ENCODE data around the gene ZNF169.
"Not testable (repeated sequence)": the region's sequence is repeated elsewhere in the genome, so short reads cannot be mapped to it uniquely, and the experiment has no call there.

Gene ZNF169

GRCh38 chr9:94280409-94280989, 21.4 kb downstream of the ZNF169 start:
- in situ Hi-C loops (cut with HindIII; ENCODE audit: low pct_ligation_motif_present, low pct_unique_long_range_greater_than_20kb, low sequenced_read_pairs), result no loop called here
- no peak for DNase-seq

- DNase-seq, result no peak
- in situ Hi-C loops (cut with HindIII; ENCODE audit: low pct_ligation_motif_present, low pct_unique_long_range_greater_than_20kb, low sequenced_read_pairs), result no loop called here
Measured at GRCh38 chr9:94281101-94281500, 22.0 kb downstream of the ZNF169 start.

GRCh38 chr9:94286116-94286515, 27.0 kb downstream of the ZNF169 start:
- in situ Hi-C loops (cut with HindIII; ENCODE audit: low pct_ligation_motif_present, low pct_unique_long_range_greater_than_20kb, low sequenced_read_pairs), result no loop called here
- no peak for DNase-seq

GRCh38 chr9:94287877-94288513, 28.9 kb downstream of the ZNF169 start:
- no peak for DNase-seq
- in situ Hi-C loops (cut with HindIII; ENCODE audit: low pct_ligation_motif_present, low pct_unique_long_range_greater_than_20kb, low sequenced_read_pairs), result no loop called here

- in situ Hi-C loops (cut with HindIII; ENCODE audit: low pct_ligation_motif_present, low pct_unique_long_range_greater_than_20kb, low sequenced_read_pairs), result no loop called here
- no peak for DNase-seq
Measured at GRCh38 chr9:94289691-94290090, 30.6 kb downstream of the ZNF169 start.

- no peak for DNase-seq
- in situ Hi-C loops (cut with HindIII; ENCODE audit: low pct_ligation_motif_present, low pct_unique_long_range_greater_than_20kb, low sequenced_read_pairs), result no loop called here
Measured at GRCh38 chr9:94298949-94299599, 40.0 kb downstream of the ZNF169 start.

GRCh38 chr9:94300470-94301301, 41.6 kb downstream of the ZNF169 start:
- no peak for DNase-seq
- in situ Hi-C loops (cut with HindIII; ENCODE audit: low pct_ligation_motif_present, low pct_unique_long_range_greater_than_20kb, low sequenced_read_pairs), result no loop called here

GRCh38 chr9:94301583-94301982, 42.5 kb downstream of the ZNF169 start:
- no peak for DNase-seq
- in situ Hi-C loops (cut with HindIII; ENCODE audit: low pct_ligation_motif_present, low pct_unique_long_range_greater_than_20kb, low sequenced_read_pairs), result no loop called here

- no peak for DNase-seq
- in situ Hi-C loops (cut with HindIII; ENCODE audit: low pct_ligation_motif_present, low pct_unique_long_range_greater_than_20kb, low sequenced_read_pairs), result no loop called here
Measured at GRCh38 chr9:94302426-94302825, 43.3 kb downstream of the ZNF169 start.

GRCh38 chr9:94303321-94303720, 44.2 kb downstream of the ZNF169 start:
- no peak for DNase-seq
- in situ Hi-C loops (cut with HindIII; ENCODE audit: low pct_ligation_motif_present, low pct_unique_long_range_greater_than_20kb, low sequenced_read_pairs), result no loop called here

GRCh38 chr9:94315034-94315984, 56.2 kb downstream of the ZNF169 start:
- DNase-seq; in situ Hi-C loops (cut with HindIII; ENCODE audit: low pct_ligation_motif_present, low pct_unique_long_range_greater_than_20kb, low sequenced_read_pairs): not testable (repeated sequence)

GRCh38 chr9:94316236-94316635, 57.1 kb downstream of the ZNF169 start:
- in situ Hi-C loops (cut with HindIII; ENCODE audit: low pct_ligation_motif_present, low pct_unique_long_range_greater_than_20kb, low sequenced_read_pairs); DNase-seq: not testable (repeated sequence)

- DNase-seq; in situ Hi-C loops (cut with HindIII; ENCODE audit: low pct_ligation_motif_present, low pct_unique_long_range_greater_than_20kb, low sequenced_read_pairs): not testable (repeated sequence)
Measured at GRCh38 chr9:94317949-94318657, 59.0 kb downstream of the ZNF169 start.

GRCh38 chr9:94322342-94322940, 63.3 kb downstream of the ZNF169 start:
- in situ Hi-C loops (cut with HindIII; ENCODE audit: low pct_ligation_motif_present, low pct_unique_long_range_greater_than_20kb, low sequenced_read_pairs); DNase-seq: not testable (repeated sequence)

GRCh38 chr9:94323153-94323798, 64.2 kb downstream of the ZNF169 start:
- in situ Hi-C loops (cut with HindIII; ENCODE audit: low pct_ligation_motif_present, low pct_unique_long_range_greater_than_20kb, low sequenced_read_pairs); DNase-seq: not testable (repeated sequence)

- DNase-seq; in situ Hi-C loops (cut with HindIII; ENCODE audit: low pct_ligation_motif_present, low pct_unique_long_range_greater_than_20kb, low sequenced_read_pairs): not testable (repeated sequence)
Measured at GRCh38 chr9:94325583-94325982, 66.5 kb downstream of the ZNF169 start.

- DNase-seq; in situ Hi-C loops (cut with HindIII; ENCODE audit: low pct_ligation_motif_present, low pct_unique_long_range_greater_than_20kb, low sequenced_read_pairs): not testable (repeated sequence)
Measured at GRCh38 chr9:94328544-94328943, 69.4 kb downstream of the ZNF169 start, which contains the start of gene NUTM2F. Gene NUTM2F (minus strand): TSS chr9:94328644. CDS start chr9:94328623, 21 bp downstream.

Measured in ACHN (cell line).